Loucy (cell line): Measurements from ENCODE around the gene CTNNA2.

ENCODE experiments used
- H2AFZ ChIP-seq: fragments of 200-600 bp; sonication (generic); 2 replicates; pipeline ENCODE4 v1.6.0; 2016; ENCODE audit warnings: antibody characterized with exemption, mild to moderate bottlenecking, low read length, moderate library complexity
- H3F3A ChIP-seq: fragments of 200-600 bp; 2 replicates; pipeline ENCODE4 v1.6.0; 2016; ENCODE audit warnings: antibody characterized with exemption, low read depth, mild to moderate bottlenecking
- H3K27me3 ChIP-seq: fragments of 200-600 bp; sonication (generic); 2 replicates; pipeline ENCODE4 v1.6.1; 2014; ENCODE audit warnings: low read length, mild to moderate bottlenecking; ENCODE audit not compliant: insufficient read depth, poor library complexity, severe bottlenecking
- H3K36me3 ChIP-seq: fragments of 200-600 bp; sonication (generic); 2 replicates; pipeline ENCODE4 v1.6.1; 2016; ENCODE audit warnings: low read length; ENCODE audit not compliant: insufficient read depth
- H3K4me1 ChIP-seq: fragments of 200-600 bp; sonication (generic); 2 replicates; pipeline ENCODE4 v1.5.1; 2014; ENCODE audit warnings: low read length, mild to moderate bottlenecking; ENCODE audit not compliant: insufficient read depth, poor library complexity, severe bottlenecking
- H3K4me2 ChIP-seq: fragments of 200-600 bp; sonication (generic); 2 replicates; pipeline ENCODE4 v1.6.0; 2014; ENCODE audit warnings: antibody characterized with exemption, low read length, low read depth, mild to moderate bottlenecking; ENCODE audit not compliant: poor library complexity, severe bottlenecking
- H3K4me3 ChIP-seq: fragments of 200-600 bp; sonication (generic); 2 replicates; pipeline ENCODE4 v1.5.1; 2014; ENCODE audit warnings: low read length, mild to moderate bottlenecking, mixed read lengths; ENCODE audit not compliant: poor library complexity, severe bottlenecking
- H3K79me2 ChIP-seq: fragments of 200-600 bp; sonication (generic); 2 replicates; pipeline ENCODE4 v1.6.1; 2014; ENCODE audit warnings: low read length; ENCODE audit not compliant: insufficient read depth
- H3K9ac ChIP-seq: fragments of 200-600 bp; sonication (generic); 2 replicates; pipeline ENCODE4 v1.6.0; 2014; ENCODE audit warnings: mild to moderate bottlenecking, low read depth, low read length, moderate library complexity; ENCODE audit not compliant: poor library complexity, severe bottlenecking
- H3K9me2 ChIP-seq: fragments of 200-600 bp; sonication (generic); replicated peaks from 2 replicates; pipeline ENCODE4 v1.6.1; 2016; ENCODE audit warnings: low read depth, low read length, mixed read lengths
- H3K9me3 ChIP-seq: fragments of 200-600 bp; sonication (generic); 2 replicates; pipeline ENCODE4 v1.6.1; 2014; ENCODE audit warnings: mild to moderate bottlenecking, antibody characterized with exemption, low read length, low read depth; ENCODE audit not compliant: insufficient read depth
- H4K20me1 ChIP-seq: fragments of 200-600 bp; sonication (generic); 2 replicates; pipeline ENCODE4 v1.6.0; 2014; ENCODE audit warnings: antibody characterized with exemption, low read length, mild to moderate bottlenecking; ENCODE audit not compliant: insufficient read depth, poor library complexity, severe bottlenecking
- EZH2phosphoT487 ChIP-seq: fragments of 200-600 bp; IDR thresholded peaks from 2 replicates; pipeline ENCODE4 v1.6.1; 2018; ENCODE audit warnings: antibody characterized with exemption, mild to moderate bottlenecking, moderate library complexity, borderline replicate concordance
- TF ChIP-seq, protein P1 (sequence below): fragments of 200-600 bp; sonication (generic); conservative IDR thresholded peaks from 2 replicates; pipeline ENCODE4 v1.5.1; 2014; ENCODE audit warnings: mild to moderate bottlenecking, antibody characterized with exemption, low read length

Gene CTNNA2

DNA sequence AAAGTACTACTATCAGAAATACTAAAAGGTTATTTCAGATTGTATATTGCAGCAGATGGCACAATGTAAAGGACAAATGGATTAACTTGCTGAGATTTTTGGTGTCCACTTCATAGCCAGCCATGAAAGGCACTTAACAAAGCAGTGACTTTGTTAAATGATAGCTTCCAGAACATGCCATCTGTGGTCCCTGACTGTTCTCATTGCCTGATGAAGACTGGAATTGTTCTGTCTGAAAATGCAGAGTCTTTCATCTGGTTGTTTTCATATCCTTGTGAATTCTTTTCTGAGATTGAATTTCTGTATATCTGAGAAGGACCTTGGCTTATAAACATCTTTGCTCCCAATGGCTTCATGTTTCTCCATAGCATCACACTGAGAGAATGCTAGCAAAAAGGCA lies 836.1 kb downstream of the CTNNA2 start:
- H3K27me3 ChIP-seq: no peaks in the 10 kb centered on the region
- TF ChIP-seq, protein P1, sequence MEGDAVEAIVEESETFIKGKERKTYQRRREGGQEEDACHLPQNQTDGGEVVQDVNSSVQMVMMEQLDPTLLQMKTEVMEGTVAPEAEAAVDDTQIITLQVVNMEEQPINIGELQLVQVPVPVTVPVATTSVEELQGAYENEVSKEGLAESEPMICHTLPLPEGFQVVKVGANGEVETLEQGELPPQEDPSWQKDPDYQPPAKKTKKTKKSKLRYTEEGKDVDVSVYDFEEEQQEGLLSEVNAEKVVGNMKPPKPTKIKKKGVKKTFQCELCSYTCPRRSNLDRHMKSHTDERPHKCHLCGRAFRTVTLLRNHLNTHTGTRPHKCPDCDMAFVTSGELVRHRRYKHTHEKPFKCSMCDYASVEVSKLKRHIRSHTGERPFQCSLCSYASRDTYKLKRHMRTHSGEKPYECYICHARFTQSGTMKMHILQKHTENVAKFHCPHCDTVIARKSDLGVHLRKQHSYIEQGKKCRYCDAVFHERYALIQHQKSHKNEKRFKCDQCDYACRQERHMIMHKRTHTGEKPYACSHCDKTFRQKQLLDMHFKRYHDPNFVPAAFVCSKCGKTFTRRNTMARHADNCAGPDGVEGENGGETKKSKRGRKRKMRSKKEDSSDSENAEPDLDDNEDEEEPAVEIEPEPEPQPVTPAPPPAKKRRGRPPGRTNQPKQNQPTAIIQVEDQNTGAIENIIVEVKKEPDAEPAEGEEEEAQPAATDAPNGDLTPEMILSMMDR: no peak
- no peak for TF ChIP-seq EZH2phosphoT487

GRCh38 chr2:80351231-80351630 lies 838.4 kb downstream of the CTNNA2 start:
- Histone ChIP-seq H4K20me1 (no peaks in the 10 kb centered on the region), H3K4me1 (no peaks in the 10 kb centered on the region), H3K79me2 (no peaks in the 10 kb centered on the region), H3F3A (no peaks in the 10 kb centered on the region), H3K27me3 (no peaks in the 10 kb centered on the region), H3K4me2 (no peak overlapping the region), H2AFZ (no peak overlapping the region), H3K9me2 (no peaks in the 10 kb centered on the region), H3K9me3 (no peaks in the 10 kb centered on the region), H3K36me3 (no peaks in the 10 kb centered on the region), H3K4me3 (no peak overlapping the region), H3K9ac (no peak overlapping the region)
- no peak for TF ChIP-seq EZH2phosphoT487
- TF ChIP-seq, protein P1: no peak

More for the DNA sequence above, 836.1 kb downstream of the CTNNA2 start:
- no peaks in the 10 kb centered on the region for H3K9me2 ChIP-seq
- H3F3A ChIP-seq: no peaks in the 10 kb centered on the region
- no peaks in the 10 kb centered on the region for H3K9me3 ChIP-seq
- no peaks in the 10 kb centered on the region for H4K20me1 ChIP-seq
- no peak overlapping the region for H3K4me3 ChIP-seq
- no peaks in the 10 kb centered on the region for H3K36me3 ChIP-seq
- H2AFZ ChIP-seq: no peak overlapping the region
- H3K4me2 ChIP-seq: no peak overlapping the region
- H3K79me2 ChIP-seq: no peaks in the 10 kb centered on the region
- no peaks in the 10 kb centered on the region for H3K4me1 ChIP-seq
- no peak overlapping the region for H3K9ac ChIP-seq

DNA sequence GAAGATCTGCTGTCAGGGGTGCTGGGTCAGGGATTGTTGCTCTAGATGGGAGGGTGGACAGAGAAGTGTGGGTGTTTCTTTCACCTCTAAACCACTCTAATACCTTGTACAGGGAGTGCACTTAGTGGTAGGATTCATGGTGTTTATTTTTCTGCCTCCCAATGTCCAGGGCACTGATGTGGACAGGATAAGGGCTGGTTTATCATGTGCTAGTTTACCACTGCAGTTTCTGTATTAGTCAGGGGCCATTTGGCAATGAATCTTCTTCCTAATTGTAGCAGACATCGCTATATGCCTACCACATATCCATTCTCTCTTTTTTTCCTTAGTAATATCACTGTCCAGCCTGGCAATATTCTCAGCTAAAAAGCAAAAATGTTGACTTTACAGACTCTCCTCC lies 842.0 kb downstream of the CTNNA2 start:
- Histone ChIP-seq H3K36me3 (no peaks in the 10 kb centered on the region), H3K79me2 (no peaks in the 10 kb centered on the region), H3K4me2 (no peak overlapping the region), H4K20me1 (no peaks in the 10 kb centered on the region), H3K9ac (no peak overlapping the region), H3K4me1 (no peaks in the 10 kb centered on the region), H3K9me2 (no peaks in the 10 kb centered on the region), H3K27me3 (no peaks in the 10 kb centered on the region), H3K4me3 (no peak overlapping the region), H2AFZ (no peak overlapping the region), H3K9me3 (no peaks in the 10 kb centered on the region), H3F3A (no peaks in the 10 kb centered on the region)
- TF ChIP-seq EZH2phosphoT487: no peak
- TF ChIP-seq, protein P1: no peak
